ENCODE measurements around the gene STX3. TPM values are rescaled to one million over a fixed set of nuclear protein-coding genes. Genes with fewer than 3 reads are reported as not detected.

Gene STX3
- total and polyA plus RNA-seq, 2 experiments from 2014 or later: 19.0 to 65.5 TPM

GRCh38 chr11:59810189-59810910 is 55.2 kb downstream of the STX3 start, which contains the start of gene MRPL16:
Gene MRPL16, minus strand, starts transcription at chr11:59810778. Its CDS starts 120 bp downstream, at chr11:59810658.
- H3K27me3 Mint-ChIP-seq (ENCODE audit: insufficient read depth, low read depth, poor library complexity): peaks cover 9% of the 10 kb centered on the region
- Histone ChIP-seq H3K4me3 (peak within 1 kb of the TSS; percentile 96), H2AFZ (peak within 1 kb of the TSS; percentile 28; the same call in 1 of the 2 replicates), H3K79me2 (replicated peaks; ENCODE audit: insufficient read depth) (peaks cover 16% of the 10 kb centered on the region), H3K27ac (ENCODE audit: low read depth) (peak within 1 kb of the TSS; percentile 91), H3F3A (replicated peaks; ENCODE audit: low read depth) (no peaks in the 10 kb centered on the region), H3K36me3 (ENCODE audit: insufficient read depth) (peaks cover 33% of the 10 kb centered on the region), H3K4me1 (ENCODE audit: insufficient read depth) (peaks cover 34% of the 10 kb centered on the region), H3K27me3 (ENCODE audit: insufficient read depth) (no peaks in the 10 kb centered on the region), H4K20me1 (replicated peaks; ENCODE audit: insufficient read depth) (no peaks in the 10 kb centered on the region; the same call in 1 of the 2 replicates), H3K4me2 (peak within 1 kb of the TSS; percentile 92), H3K9me2 (ENCODE audit: insufficient read depth) (no peaks in the 10 kb centered on the region)
- peaks cover 33% of the 10 kb centered on the region for H3K4me1 Mint-ChIP-seq
- DNase-seq (ENCODE audit: low spot score) (peak; percentile 97), ATAC-seq (peak; percentile 98)
- H3K4me3 Mint-ChIP-seq: peak within 1 kb of the TSS; percentile 96
- H3K27ac Mint-ChIP-seq: peak within 1 kb of the TSS; percentile 98
- H3K9me3 Mint-ChIP-seq: no peaks in the 10 kb centered on the region
- TF ChIP-seq, protein P1, sequence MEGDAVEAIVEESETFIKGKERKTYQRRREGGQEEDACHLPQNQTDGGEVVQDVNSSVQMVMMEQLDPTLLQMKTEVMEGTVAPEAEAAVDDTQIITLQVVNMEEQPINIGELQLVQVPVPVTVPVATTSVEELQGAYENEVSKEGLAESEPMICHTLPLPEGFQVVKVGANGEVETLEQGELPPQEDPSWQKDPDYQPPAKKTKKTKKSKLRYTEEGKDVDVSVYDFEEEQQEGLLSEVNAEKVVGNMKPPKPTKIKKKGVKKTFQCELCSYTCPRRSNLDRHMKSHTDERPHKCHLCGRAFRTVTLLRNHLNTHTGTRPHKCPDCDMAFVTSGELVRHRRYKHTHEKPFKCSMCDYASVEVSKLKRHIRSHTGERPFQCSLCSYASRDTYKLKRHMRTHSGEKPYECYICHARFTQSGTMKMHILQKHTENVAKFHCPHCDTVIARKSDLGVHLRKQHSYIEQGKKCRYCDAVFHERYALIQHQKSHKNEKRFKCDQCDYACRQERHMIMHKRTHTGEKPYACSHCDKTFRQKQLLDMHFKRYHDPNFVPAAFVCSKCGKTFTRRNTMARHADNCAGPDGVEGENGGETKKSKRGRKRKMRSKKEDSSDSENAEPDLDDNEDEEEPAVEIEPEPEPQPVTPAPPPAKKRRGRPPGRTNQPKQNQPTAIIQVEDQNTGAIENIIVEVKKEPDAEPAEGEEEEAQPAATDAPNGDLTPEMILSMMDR (conservative IDR thresholded peaks at IDR 0.05; ENCODE audit: low read depth in 2 of 2): peak; percentile 17 to 21; a peak in 1 of 4 replicates
- TF ChIP-seq, protein P2, sequence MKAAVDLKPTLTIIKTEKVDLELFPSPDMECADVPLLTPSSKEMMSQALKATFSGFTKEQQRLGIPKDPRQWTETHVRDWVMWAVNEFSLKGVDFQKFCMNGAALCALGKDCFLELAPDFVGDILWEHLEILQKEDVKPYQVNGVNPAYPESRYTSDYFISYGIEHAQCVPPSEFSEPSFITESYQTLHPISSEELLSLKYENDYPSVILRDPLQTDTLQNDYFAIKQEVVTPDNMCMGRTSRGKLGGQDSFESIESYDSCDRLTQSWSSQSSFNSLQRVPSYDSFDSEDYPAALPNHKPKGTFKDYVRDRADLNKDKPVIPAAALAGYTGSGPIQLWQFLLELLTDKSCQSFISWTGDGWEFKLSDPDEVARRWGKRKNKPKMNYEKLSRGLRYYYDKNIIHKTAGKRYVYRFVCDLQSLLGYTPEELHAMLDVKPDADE (IDR thresholded peaks at IDR 0.05): peak; percentile 74
- TF ChIP-seq EZH2phosphoT487 (IDR thresholded peaks at IDR 0.05; ENCODE audit: unreplicated experiment) (no peak), POLR2AphosphoS5 (IDR thresholded peaks at IDR 0.05; ENCODE audit: low read depth) (peak; percentile 87), CREB1 (CRISPR knock-in tag; IDR thresholded peaks at IDR 0.05; ENCODE audit: low read depth) (peak; percentile 73)
- TF ChIP-seq, protein P3, sequence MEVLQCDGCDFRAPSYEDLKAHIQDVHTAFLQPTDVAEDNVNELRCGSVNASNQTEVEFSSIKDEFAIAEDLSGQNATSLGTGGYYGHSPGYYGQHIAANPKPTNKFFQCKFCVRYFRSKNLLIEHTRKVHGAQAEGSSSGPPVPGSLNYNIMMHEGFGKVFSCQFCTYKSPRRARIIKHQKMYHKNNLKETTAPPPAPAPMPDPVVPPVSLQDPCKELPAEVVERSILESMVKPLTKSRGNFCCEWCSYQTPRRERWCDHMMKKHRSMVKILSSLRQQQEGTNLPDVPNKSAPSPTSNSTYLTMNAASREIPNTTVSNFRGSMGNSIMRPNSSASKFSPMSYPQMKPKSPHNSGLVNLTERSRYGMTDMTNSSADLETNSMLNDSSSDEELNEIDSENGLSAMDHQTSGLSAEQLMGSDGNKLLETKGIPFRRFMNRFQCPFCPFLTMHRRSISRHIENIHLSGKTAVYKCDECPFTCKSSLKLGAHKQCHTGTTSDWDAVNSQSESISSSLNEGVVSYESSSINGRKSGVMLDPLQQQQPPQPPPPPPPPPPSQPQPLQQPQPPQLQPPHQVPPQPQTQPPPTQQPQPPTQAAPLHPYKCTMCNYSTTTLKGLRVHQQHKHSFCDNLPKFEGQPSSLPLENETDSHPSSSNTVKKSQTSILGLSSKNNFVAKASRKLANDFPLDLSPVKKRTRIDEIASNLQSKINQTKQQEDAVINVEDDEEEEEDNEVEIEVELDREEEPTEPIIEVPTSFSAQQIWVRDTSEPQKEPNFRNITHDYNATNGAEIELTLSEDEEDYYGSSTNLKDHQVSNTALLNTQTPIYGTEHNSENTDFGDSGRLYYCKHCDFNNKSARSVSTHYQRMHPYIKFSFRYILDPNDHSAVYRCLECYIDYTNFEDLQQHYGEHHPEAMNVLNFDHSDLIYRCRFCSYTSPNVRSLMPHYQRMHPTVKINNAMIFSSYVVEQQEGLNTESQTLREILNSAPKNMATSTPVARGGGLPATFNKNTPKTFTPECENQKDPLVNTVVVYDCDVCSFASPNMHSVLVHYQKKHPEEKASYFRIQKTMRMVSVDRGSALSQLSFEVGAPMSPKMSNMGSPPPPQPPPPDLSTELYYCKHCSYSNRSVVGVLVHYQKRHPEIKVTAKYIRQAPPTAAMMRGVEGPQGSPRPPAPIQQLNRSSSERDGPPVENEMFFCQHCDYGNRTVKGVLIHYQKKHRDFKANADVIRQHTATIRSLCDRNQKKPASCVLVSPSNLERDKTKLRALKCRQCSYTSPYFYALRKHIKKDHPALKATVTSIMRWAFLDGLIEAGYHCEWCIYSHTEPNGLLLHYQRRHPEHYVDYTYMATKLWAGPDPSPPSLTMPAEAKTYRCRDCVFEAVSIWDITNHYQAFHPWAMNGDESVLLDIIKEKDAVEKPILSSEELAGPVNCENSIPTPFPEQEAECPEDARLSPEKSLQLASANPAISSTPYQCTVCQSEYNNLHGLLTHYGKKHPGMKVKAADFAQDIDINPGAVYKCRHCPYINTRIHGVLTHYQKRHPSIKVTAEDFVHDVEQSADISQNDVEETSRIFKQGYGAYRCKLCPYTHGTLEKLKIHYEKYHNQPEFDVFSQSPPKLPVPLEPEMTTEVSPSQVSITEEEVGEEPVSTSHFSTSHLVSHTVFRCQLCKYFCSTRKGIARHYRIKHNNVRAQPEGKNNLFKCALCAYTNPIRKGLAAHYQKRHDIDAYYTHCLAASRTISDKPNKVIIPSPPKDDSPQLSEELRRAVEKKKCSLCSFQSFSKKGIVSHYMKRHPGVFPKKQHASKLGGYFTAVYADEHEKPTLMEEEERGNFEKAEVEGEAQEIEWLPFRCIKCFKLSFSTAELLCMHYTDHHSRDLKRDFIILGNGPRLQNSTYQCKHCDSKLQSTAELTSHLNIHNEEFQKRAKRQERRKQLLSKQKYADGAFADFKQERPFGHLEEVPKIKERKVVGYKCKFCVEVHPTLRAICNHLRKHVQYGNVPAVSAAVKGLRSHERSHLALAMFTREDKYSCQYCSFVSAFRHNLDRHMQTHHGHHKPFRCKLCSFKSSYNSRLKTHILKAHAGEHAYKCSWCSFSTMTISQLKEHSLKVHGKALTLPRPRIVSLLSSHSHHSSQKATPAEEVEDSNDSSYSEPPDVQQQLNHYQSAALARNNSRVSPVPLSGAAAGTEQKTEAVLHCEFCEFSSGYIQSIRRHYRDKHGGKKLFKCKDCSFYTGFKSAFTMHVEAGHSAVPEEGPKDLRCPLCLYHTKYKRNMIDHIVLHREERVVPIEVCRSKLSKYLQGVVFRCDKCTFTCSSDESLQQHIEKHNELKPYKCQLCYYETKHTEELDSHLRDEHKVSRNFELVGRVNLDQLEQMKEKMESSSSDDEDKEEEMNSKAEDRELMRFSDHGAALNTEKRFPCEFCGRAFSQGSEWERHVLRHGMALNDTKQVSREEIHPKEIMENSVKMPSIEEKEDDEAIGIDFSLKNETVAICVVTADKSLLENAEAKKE (CRISPR knock-in tag; IDR thresholded peaks at IDR 0.05): no peak
- peaks cover 44% of the 10 kb centered on the region for H3K36me3 Mint-ChIP-seq (ENCODE audit: low read depth)
